ENCODE results near the gene RAP1GAP.
A peak's percentile ranks its signal among the peaks of the same experiment; 100 is the strongest.

The RAP1GAP gene

DNA sequence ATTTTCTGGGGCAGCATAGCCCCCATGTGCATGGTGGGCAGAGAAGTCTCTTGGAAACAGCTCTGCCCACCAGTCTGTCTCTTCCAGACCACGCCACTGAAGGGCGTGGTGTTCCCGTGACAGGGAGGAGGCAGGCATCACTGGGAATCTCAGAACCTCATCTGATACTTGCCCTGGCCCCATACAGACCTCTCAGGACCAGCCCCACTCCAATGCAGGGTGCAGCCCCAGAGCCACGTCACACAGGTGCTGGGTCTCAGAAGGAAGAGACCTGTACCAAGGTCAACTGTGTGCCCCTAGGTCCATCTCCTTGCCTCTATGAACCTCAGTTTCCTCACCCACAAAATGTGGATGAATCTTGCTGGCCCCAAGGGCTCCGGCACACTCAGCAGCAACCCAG is 7.3 kb downstream of the RAP1GAP start:
- no peak for DNase-seq

DNA sequence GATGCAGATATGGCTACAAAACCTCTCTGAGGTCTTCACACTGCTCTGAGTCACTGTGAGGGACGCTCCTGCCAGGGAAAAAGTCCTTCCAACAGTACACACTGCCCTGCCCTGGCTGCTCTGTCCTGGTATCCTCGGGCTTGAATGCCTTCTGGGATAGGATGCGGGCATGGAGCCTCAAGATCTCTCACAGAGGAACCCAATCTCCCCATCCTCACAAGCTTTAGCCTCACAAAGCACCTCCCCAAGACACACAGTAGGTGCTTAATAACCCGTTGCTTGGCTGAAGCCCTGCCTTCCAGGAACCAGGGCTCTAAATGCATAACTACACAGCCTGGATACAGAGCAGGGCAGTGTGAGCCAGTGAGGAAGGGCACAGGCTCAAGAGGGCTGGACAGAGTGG is 9.2 kb downstream of the RAP1GAP start:
- no peak for DNase-seq

DNA sequence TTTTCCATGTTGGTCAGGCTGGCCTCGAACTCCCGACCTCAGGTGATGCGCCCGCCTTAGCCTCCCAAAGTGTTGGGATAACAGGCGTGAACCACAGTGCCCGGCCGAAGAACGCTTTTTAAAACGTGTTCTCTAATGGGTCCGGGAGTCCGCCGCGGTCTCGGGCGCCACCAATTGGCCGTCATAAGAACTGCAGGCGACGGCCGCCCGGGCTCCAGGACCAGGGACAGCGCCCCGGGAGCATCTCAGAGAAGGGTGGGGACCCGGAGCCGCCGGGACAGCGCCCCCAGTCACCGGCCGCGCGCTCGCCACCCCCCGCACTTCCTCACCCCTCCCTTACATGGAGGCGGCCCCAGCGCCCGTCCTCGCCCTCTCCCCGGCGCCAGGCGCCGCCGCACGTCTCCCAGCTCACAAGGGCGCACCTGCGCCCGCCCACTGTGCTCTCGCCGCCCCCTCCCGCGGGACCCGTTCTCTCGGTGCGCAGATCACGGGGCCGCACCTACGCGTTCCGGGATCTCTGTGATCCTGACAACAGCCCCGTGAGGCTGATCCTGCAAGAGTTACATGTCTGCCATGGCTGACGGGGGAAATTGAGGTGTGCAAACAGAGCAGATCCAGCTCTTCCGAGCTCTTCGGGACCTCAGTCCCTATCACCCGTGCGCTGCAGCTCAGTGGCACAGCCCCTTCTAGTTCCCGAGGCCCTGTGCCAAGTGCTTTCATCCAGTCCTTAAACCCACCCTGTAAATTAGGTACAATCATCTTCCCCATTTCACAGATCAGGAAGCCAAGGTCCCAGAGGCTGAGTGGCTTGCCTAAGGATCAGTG is 9.8 kb downstream of the RAP1GAP start:
- DNase-seq, result peak; percentile 40

DNA sequence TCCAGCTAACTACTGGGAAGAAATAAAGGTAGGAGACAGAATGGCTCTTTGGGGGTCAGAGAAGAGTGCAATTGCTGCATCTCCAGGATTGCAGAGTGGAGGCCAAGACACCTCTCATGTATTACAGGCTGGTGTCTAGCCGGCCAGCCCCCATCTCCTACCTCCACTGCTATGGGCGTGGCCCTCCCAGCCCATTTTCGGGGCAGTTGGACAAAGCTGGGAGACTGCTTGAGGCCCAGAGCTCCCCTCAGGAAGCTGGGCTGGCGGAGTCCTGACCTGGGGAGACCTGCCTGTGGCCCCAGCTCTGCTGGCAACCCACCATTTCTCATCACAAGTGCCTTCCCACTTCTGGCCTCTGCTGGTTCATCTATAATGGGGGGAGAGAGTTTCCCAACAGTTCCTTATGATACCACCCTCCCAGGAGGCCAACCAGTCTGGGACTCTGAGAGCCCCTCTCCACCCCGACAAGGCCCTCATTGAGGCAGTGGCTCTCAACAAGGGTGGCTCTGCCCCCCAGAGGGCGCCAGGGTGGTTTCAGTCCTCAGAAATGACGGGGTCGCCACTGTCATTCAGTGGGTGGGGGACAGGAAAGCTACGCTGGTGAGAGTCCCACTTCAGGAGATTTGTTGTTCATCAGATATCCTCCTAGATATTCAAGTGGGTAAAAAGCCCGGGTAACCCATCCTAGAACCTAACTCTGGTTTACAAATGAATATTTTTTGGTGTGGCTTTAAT is 11.5 kb downstream of the RAP1GAP start:
- no peak for DNase-seq

DNA sequence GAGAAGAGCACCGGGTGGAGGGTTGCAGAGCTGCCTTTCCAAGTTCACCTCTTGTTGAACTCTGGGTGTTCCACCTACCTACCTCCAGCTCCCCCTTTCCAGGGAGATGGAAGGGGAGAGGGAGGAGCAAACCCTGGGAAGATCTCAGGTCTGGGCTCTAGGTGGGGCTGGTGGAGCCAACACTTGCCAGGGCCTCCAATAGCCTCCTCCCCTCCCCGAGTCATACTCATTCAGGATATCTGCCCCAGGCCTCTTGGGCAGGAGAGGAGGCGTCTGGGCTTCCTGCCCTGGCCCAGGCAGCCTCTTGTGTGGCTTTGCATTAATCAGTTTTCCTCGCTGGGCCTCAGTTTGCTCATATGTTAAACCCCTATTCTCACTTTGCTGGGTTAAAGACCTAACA is 13.4 kb downstream of the RAP1GAP start:
- no peak for DNase-seq

DNA sequence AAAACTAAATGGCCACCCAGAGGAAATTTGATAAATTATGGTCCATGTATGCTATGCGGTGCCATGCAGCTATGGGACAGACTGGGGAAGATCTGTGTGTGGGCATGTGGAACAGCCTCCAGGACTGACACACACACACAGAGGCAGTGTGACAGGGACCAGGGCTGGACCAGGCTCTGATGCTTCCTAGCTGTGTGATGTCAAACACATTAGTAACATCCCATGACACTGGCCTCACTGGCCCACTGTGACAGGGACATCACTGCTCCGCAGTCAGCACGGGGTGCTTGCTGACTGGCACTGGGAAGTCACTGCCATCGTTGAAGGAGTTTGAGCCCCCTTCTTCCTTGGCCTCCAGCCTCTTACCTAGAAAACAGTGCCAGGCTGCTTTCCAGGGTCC is 13.9 kb downstream of the RAP1GAP start:
- DNase-seq, result no peak

DNA sequence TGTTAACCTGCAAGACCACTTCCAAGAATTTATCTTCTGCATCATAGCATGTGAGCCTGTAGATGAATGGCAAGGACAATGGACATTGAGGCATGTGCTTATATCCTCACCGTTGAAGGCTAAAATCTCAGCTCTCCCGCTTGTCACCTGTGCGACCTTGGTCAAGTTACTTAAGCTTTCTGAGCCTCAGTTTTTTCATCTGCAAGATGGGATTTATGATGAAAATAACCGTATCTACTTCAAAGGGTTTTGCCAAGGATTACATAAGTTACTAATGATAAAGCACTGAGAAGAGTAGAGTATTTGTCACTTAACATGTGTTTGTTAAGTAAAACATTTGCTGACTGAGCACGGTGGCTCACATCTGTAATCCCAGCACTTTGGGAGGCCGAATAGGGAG is 14.9 kb downstream of the RAP1GAP start:
- DNase-seq, result no peak

DNA sequence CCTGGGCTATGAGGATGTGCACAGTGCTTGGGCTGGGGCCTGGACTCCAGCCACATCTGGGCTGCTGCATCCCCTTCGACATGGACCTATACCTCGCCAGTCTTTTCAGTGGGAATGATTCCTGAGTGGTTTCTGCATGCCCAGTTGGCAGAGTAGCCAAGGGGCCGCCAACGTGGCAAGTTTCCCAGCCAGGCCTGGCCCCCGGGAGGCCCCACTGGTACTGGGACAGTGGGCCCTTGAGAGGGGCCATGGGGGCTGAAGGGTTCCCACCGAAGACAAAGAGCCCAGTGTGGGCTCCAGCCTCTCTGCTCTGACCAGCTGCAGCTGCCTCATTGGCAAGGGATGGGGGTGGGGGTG is 15.4 kb downstream of the RAP1GAP start:
- DNase-seq, result no peak

DNA sequence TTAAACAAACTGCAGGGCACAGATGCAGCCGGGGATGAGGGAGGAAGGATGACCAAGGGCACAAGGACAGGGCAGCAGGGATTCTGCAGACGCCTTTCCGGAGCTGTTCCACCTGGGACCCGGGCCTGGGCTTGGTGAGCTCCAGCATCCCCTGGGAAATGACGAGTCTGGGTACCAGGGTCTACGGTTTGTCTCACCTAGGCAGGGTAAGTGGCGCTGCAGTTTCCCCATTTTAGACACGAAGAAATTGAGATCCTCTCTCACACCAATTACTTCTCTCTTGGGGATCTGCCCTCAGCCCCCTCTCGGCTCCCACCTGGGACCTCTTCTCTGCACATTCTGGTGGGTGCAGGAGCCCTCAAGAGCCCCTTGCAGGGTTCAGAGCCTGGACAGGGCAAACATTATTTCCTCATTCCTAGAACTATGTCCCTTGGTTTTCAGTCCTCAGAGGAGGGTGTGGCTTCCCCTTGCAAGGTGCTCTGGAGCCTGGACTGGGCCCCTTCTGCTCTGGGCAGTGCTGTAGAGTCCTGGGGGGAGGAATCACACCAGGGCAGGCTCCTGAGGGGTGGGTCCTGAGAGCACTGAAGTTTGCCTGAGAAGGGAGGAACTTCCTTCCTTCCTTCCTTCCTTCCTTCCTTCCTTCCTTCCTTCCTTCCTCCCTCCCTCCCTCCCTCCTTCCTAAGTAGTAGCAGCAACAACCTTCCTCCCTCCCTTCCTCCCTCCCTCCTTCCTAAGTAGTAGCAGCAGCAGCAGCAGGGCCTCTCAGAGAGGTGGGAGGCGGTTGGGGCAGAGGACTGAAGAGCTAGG is 16.0 kb downstream of the RAP1GAP start:
- DNase-seq, result no peak

DNA sequence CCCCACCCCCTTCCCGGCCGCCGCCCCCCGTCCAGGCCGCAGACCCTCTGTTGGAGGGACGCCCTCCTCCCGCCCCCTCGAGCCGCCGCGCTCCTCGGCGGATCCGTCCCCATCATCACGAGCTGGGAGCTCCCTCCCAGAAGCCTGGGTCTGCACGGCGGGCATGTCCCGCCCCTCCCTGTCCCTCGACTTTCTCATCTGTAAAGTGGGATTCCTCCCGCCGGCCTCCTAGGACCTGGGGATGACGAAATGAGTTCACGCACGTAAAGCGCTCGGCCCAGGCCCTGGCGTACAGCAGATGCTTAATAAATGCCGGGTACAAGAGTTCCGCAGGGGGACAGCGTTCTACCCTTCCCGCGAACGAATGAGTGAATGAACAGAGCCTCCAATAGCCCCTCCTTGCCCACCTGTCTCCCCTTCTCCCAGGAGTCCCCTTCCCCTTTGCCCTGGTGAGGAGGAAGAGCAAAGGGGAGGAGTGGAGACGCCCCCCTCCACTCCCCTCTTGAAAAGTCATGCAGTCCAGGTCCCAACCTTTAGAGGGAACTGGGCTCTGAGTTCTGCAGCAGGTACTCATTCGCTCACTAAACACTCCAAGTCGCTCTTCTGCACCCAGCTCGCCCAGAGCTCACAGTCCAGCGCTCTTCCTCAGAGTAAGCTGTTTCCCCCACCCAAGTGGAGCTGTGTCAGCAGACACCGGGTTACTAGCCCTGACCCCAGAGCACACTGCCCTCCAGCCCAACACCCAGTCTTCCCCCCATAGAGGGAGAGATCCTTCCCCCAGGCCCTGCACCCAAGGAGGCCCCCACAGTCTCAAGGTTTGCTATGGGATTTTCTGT is 16.8 kb downstream of the RAP1GAP start:
- DNase-seq, result no peak

DNA sequence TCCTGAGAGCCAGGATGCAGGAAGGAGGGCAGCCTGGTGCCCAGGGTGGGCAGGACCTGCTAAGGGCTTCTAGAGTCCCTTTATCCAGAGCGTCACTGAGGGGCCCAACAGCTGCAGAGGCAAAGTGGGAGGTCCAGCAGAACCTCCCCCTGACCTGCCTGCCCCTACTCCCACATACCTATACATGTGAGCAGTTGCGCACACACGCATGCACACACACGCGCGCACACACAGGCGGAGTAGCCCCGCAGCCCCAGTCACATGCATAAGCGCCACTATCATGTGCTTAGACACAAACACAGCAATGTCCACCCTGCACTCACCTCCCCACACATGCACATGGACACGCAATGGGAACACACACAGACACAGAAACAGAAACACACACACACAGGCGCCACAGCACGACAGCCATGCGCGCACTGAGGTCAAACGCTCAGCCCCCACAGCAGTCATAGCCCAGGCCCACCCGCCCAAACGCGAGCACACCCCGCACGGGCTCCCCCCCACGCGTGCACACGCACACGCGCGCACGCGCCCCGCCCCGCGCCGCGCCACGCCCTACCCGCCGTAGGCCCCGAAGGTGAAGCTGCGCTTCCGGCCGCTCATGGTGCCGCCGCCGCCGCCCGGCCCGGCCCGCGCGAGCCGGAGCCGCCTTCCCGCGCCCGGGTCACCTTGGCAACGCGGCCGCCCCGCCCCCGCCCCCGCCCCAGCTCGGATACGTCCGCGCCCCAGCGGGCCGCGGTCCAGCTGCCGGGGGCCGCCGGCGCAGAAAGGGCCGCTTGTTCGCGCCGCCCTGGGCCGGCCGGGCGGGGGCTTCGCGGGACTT is 17.7 kb downstream of the RAP1GAP start:
- no peak for DNase-seq

DNA sequence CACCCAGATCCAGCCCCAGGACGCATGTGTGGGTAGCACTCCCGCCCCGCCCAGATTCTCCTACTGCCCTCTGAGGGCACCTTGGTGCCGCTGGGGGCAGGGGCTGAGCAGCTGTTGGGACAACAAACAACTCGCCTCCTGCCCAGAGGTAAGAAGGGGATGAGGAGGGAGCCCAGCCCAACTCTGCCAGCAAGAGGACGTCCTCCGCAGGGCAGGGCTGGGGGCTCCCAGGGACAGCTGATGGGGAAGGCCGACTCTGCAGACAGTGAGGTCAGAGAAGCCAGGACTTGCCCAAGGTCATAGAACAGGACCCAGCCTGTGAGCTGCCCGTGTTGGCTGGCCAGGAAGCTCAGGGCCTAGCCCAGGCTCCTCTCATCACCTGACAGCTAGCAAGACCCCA is 18.8 kb downstream of the RAP1GAP start:
- DNase-seq, result no peak

DNA sequence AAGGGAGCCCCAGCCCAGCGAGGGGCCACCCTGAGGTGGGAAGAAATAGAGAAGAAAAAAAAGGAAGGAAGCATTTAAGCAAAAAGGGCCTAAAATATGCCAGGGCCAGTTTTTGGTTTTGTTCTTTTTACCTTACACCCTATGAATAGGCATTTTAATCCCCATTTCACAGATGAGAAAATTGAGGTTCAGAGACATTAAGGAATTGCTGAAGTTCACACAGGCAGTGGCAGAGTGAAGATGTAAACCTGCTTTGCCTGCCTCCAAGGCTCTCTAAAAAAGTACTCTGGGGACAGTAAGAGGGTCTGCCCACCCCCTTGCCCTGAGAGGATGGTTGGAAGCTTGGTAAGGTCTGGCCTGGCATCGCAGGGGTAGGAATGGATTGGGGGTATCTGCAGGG is 19.8 kb downstream of the RAP1GAP start:
- DNase-seq, result no peak

DNA sequence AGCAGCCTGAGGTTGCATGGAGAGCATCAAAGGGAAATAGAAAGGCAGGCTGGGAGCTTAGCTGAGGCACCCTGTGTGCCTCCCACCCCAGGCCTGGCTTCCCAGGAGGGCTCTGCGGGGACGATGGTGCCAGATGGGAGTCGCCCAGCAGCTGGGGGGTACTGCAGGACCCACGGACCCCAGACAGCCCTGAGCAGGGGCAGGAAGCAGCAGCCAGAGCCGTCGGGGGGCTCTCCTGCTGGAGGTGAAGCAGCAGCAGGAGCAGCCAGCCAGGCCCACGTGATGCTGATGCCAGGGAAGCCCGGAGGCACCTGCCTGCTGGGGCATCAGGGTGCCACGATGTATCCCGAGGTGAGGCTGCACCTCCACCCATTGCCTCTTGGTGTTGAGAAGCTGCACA is 20.4 kb downstream of the RAP1GAP start:
- no peak for DNase-seq

DNA sequence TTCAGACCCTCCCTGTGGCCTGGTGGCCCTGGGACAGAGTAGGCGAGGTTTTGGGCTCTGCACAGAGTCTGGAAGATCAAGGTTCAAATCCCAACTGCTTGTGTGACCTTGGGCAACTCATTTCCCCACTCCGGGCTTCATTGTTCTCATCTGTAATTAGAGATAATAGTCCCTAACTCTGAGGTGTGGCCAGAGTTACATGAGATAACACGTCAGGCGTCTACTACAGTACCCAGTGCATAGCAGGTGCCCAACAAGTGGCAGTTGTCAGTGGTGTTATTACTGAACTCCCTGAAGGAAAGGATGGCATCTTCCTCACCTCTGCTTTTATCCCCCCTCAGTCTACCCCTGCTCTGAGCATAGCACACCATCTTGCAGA is 20.8 kb downstream of the RAP1GAP start:
- DNase-seq, result no peak

DNA sequence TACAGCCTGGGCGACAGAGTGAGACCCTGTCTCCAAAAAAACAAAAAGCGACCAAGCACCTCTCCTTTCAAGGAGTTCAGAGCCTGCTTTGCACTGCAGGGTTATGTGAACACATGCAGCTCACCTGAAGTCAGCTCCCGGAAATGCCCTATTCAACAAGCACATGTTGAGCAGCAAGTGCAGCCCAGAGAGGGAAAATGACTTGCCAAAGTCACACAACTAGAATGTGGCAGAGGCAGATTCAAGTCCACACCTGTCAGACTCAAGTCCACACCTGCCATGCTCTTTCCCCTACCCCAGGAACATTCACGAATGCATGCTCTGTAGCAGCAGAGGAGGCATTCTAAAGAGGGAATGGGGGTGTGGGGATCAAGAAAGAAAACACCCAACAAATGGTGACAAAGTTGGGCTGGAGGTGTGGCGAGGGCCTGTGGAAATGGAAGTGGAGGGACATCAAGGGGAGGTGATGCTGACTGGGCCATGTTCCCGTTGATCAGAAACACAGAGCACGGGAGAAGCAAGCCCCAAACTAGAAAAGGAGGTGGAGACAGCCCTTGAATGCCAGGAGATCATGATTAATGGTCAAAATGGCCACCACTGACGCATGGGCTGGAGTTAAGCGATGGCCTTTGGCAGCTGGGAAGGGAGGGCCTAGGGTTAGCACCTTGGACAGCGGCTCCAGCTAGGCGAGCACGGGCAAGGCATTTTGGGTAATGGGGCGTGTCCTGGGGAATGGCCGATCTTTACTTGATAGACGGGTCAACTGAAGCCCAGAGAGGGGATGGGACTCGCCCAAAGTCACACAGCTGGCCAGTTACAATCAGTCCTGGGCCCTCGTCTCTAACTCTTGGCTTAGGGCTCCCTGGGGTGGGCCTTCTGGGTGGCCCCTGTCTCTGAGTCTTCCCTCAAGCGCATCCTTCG is 21.5 kb downstream of the RAP1GAP start:
- no peak for DNase-seq

DNA sequence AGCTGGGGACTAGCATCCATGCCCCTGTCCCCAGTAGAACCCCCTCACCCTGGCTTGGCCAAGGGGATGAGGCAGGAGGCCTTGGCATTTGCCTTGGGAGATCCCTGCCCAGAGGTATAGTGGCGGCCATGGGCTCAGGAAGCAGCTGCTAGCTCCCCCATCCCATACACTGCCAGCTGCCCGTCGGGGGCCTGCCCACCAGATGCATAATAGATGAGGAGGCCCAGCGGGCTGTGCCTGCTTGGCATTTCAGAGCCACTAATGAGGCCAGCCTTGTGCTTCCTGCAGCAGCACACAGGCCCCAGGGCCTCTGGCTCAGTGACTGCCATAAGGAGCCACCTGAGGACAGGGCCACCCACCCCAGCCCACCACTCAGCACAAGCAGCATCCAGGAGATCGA is 23.6 kb downstream of the RAP1GAP start:
- DNase-seq, result no peak

DNA sequence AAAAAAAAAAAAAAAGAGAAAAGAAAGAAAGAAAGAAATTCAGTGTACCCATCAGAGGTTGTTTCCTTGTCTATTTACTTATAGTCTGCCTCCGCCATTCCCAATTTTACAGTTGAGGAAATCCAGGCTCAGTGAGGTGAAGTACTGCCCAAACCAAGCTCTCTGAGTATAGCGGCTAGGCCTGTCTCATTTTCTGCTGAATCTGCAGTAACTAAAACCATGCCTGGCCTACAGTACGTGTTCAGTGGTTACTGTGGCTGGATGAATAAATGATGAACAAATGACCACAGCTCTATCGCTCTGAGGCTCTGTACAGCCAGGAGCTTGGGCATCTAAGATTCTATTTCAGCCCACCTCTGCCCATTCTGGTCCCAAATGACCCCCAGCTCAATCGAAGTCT is 24.3 kb downstream of the RAP1GAP start:
- no peak for DNase-seq

DNA sequence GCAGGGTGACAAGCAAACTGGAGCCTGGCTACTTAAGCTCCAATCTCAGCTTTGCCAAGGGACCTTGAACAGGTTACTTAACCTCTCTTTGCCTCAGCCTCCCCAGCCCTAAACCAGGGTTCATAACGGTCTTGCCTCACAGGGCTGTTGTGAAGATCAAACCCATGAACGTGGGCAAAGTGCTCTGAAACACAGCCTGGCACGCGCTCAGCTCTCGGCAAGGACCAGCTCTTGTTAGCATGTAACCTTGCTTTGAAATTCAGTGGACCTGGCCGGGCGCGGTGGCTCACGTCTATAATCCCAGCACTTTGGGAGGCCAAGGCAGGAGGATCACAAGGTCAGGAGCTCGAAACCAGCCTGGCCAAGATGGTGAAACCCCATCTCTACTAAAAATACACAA is 24.8 kb downstream of the RAP1GAP start:
- no peak for DNase-seq

DNA sequence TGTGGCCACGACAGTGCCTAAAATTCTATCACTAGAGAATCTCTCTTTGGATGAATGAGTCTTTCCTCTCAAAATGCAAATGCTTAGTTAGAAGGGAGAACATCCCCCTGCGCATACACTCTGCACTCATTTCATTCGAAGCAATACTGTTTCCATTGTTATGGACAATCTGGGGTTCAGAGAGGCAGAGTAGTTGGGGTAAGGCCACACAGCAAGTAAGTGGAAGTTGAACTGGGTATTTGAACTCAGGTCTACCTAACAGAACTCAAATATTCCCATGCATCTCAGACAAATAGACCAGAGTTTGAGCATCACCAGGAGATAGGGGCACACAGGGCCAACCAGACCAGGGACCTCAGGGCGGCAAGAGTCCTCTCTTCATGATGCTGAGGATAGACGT is 25.5 kb downstream of the RAP1GAP start:
- DNase-seq, result no peak
